HCT116 (cell line): ENCODE measurements around the gene FAM13A. TPM values are rescaled to one million over a fixed set of nuclear protein-coding genes. Genes with fewer than 3 reads are reported as not detected.

Source experiments
- ATAC-seq: fragments of 200-7000 bp; cut with Tn5 transposase; 2 replicates; pipeline ENCODE4 v1.9.1; 2020; ENCODE audit warnings: mild to moderate bottlenecking, moderate library complexity
- BruUV-seq: library from RNA; stranded (reverse); fragments of 400-500 nt; replicated peaks from 2 replicates; lab custom pipeline; 2021; lab: Mats Ljungman, UMichigan
- CTCF ChIA-PET: fragments of 300-600 bp; sonication (Branson Sonifier 250); formaldehyde crosslinking; loops from one replicate; lab custom pipeline; 2021; ENCODE audit warnings: antibody characterized with exemption; lab: Charles Lee
- POLR2A ChIA-PET: fragments of 300-600, 350-600 bp; sonication (Branson Sonifier 250); formaldehyde crosslinking; loops from one replicate; lab custom pipeline; 2021; ENCODE audit warnings: antibody characterized with exemption; lab: Charles Lee
- RAD21 ChIA-PET, 2 experiments: fragments of 300-600 bp; sonication (Branson Sonifier 250); formaldehyde crosslinking; loops; one replicate each; lab custom pipeline; 2023; ENCODE audit warnings: low total read pairs in 2 of 2; ENCODE audit not compliant: uncharacterized antibody in 2 of 2, unreplicated experiment in 2 of 2, low non-redundant PET in 1 of 2; lab: Charles Lee
- DNase-seq: peaks from one replicate; pipeline ENCODE4 v3.0.0-alpha.2; 2010; ENCODE audit warnings: low read depth, low spot score
- H2AFZ ChIP-seq: fragments of 200-600 bp; shearing (Covaris generic), sonication (generic); 2 replicates; pipeline ENCODE4 v1.6.1; 2017; ENCODE audit warnings: low read depth, mixed run types, mixed read lengths, antibody characterized with exemption, low read length; ENCODE audit not compliant: poor library complexity, severe bottlenecking
- H3K27ac ChIP-seq: 2 replicates; pipeline ENCODE4 v1.5.1; 2012; ENCODE audit warnings: low read depth, low read length
- H3K27me3 ChIP-seq: fragments of 200-600 bp; sonication (generic); 2 replicates; pipeline ENCODE4 v1.6.1; 2016; ENCODE audit warnings: mixed run types, low read length, mixed read lengths; ENCODE audit not compliant: insufficient read depth
- H3K36me3 ChIP-seq, 2 experiments: fragments of 200-500 bp in 1 of 2; fragments of 200-600 bp in 1 of 2; sonication (Bioruptor generic) in 1 of 2; sonication (generic) in 1 of 2; 2 replicates each; pipeline versions ENCODE4 v1.5.1 to v1.6.1; 2014 to 2016; ENCODE audit warnings: low read length in 2 of 2, inconsistent platforms in 1 of 2, mixed read lengths in 1 of 2, mixed run types in 1 of 2; ENCODE audit not compliant: insufficient read depth in 2 of 2, control insufficient read depth in 1 of 2
- H3K4me1 ChIP-seq, 2 experiments: fragments of 200-600 bp in 1 of 2; sonication (generic) in 1 of 2; 2 replicates each; pipeline versions ENCODE4 v1.5.1 to v1.6.1; 2012 to 2017; ENCODE audit warnings: low read length in 2 of 2, inconsistent platforms in 1 of 2, mild to moderate bottlenecking in 1 of 2, mixed read lengths in 1 of 2, mixed run types in 1 of 2, moderate library complexity in 1 of 2; ENCODE audit not compliant: insufficient read depth in 2 of 2, control insufficient read depth in 1 of 2
- H3K4me2 ChIP-seq: fragments of 200-600 bp; sonication (generic); 2 replicates; pipeline ENCODE4 v1.6.1; 2017; ENCODE audit warnings: mixed run types, low read length, mixed read lengths
- H3K4me3 ChIP-seq, 2 experiments: fragments of 200-600 bp in 1 of 2; sonication (generic) in 1 of 2; replicated peaks in 1 of 2; 2 replicates each; pipeline ENCODE4 v1.5.1; 2011 to 2016; ENCODE audit warnings: low read length in 2 of 2, control low read depth in 1 of 2, low read depth in 1 of 2, mild to moderate bottlenecking in 1 of 2, mixed read lengths in 1 of 2, mixed run types in 1 of 2
- H3K79me2 ChIP-seq: fragments of 200-600 bp; sonication (generic); 2 replicates; pipeline ENCODE4 v1.6.1; 2017; ENCODE audit warnings: mild to moderate bottlenecking, mixed run types, low read length, moderate library complexity, mixed read lengths; ENCODE audit not compliant: insufficient read depth
- H3K9ac ChIP-seq: fragments of 200-600 bp; sonication (generic); 2 replicates; pipeline ENCODE4 v1.6.1; 2016; ENCODE audit warnings: low read length, mixed read lengths
- H3K9me2 ChIP-seq: fragments of 200-600 bp; sonication (generic), shearing (Covaris generic); 2 replicates; pipeline ENCODE4 v1.6.1; 2017; ENCODE audit warnings: mixed run types, mild to moderate bottlenecking, moderate library complexity; ENCODE audit not compliant: insufficient read depth
- H3K9me3 ChIP-seq, 2 experiments: fragments of 200-500 bp in 1 of 2; fragments of 200-600 bp in 1 of 2; sonication (Bioruptor generic) in 1 of 2; sonication (generic) in 1 of 2; 2 replicates each; pipeline ENCODE4 v1.6.1; 2014 to 2017; ENCODE audit warnings: low read length in 2 of 2, mixed read lengths in 2 of 2, inconsistent platforms in 1 of 2, low read depth in 1 of 2, mild to moderate bottlenecking in 1 of 2, mixed run types in 1 of 2, moderate library complexity in 1 of 2; ENCODE audit not compliant: control insufficient read depth in 1 of 2, insufficient read depth in 1 of 2
- H4K20me1 ChIP-seq: fragments of 200-600 bp; sonication (generic), shearing (Covaris generic); 2 replicates; pipeline ENCODE4 v1.6.1; 2017; ENCODE audit warnings: mixed run types, mild to moderate bottlenecking, moderate library complexity; ENCODE audit not compliant: insufficient read depth
- ATF3 ChIP-seq: IDR thresholded peaks from 2 replicates; pipeline ENCODE4 v1.6.1; 2012
- CBX3 ChIP-seq: IDR thresholded peaks from 2 replicates; pipeline ENCODE4 v1.6.1; 2012; ENCODE audit warnings: low read depth
- CEBPB ChIP-seq: IDR thresholded peaks from 2 replicates; pipeline ENCODE4 v1.6.1; 2012; ENCODE audit warnings: low read depth
- CTCF ChIP-seq, 3 experiments: fragments of 200-600 bp in 1 of 3; sonication (generic) in 1 of 3; IDR thresholded peaks in 2 of 3; conservative IDR thresholded peaks in 1 of 3; 2 replicates each; pipeline ENCODE4 v1.5.1; 2012 to 2017; ENCODE audit warnings: low read depth in 2 of 3, low read length in 2 of 3, antibody characterized with exemption in 1 of 3, borderline replicate concordance in 1 of 3, control low read depth in 1 of 3, mild to moderate bottlenecking in 1 of 3, mixed read lengths in 1 of 3, mixed run types in 1 of 3, moderate library complexity in 1 of 3; ENCODE audit not compliant: insufficient read depth in 1 of 3
- EGR1 ChIP-seq: IDR thresholded peaks from 2 replicates; pipeline ENCODE4 v1.6.1; 2012; ENCODE audit warnings: low read depth
- ELF1 ChIP-seq: IDR thresholded peaks from 2 replicates; pipeline ENCODE4 v1.6.1; 2012; ENCODE audit warnings: low read depth, borderline replicate concordance
- EZH2 ChIP-seq: fragments of 200-600 bp; sonication (generic); IDR thresholded peaks from 2 replicates; pipeline ENCODE4 v1.6.1; 2017; ENCODE audit warnings: antibody characterized with exemption, mixed run types
- EZH2phosphoT487 ChIP-seq: fragments of 200-600 bp; IDR thresholded peaks from 2 replicates; pipeline ENCODE4 v1.6.1; 2018; ENCODE audit warnings: antibody characterized with exemption, borderline replicate concordance
- MAX ChIP-seq: IDR thresholded peaks from 2 replicates; pipeline ENCODE4 v1.6.1; 2012
- RAD21 ChIP-seq: IDR thresholded peaks from 2 replicates; pipeline ENCODE4 v1.6.1; 2012; ENCODE audit warnings: low read depth, mild to moderate bottlenecking
- TCF7L2 ChIP-seq: IDR thresholded peaks from 2 replicates; pipeline ENCODE4 v1.7.0; 2011; ENCODE audit warnings: borderline replicate concordance, inconsistent platforms; ENCODE audit not compliant: insufficient read depth, insufficient read length; ENCODE audit errors: extremely low read depth
- YY1 ChIP-seq: IDR thresholded peaks from 2 replicates; pipeline ENCODE4 v1.6.1; 2011; ENCODE audit warnings: low read length, low read depth, moderate library complexity, mild to moderate bottlenecking; ENCODE audit not compliant: insufficient replicate concordance; ENCODE audit errors: extremely low read depth
- ZBTB33 ChIP-seq: IDR thresholded peaks from 2 replicates; pipeline ENCODE4 v1.6.1; 2011; ENCODE audit warnings: mild to moderate bottlenecking, low read length, moderate library complexity; ENCODE audit not compliant: insufficient replicate concordance; ENCODE audit errors: extremely low read depth
- intact Hi-C: fragments of 100-400 bp; cut with micrococcal nuclease; formaldehyde crosslinking; loops from 2 replicates; pipeline ENCODE4 v1.10.0; 2022
- total RNA-seq: library from RNA; stranded (reverse); gene quantifications from one replicate; pipeline ENCODE4 v1.2.1, GENCODE V29; 2021; ENCODE audit not compliant: unreplicated experiment

The FAM13A gene
- total RNA-seq, 1 experiment from 2014 or later = 17.2 TPM

- ChIA-PET RAD21 (no interaction called here), POLR2A (no interaction called here), CTCF (no interaction called here)
- no TSS peak for BruUV-seq
- H3K9me2 ChIP-seq = no peaks in the 10 kb centered on the region
- H4K20me1 ChIP-seq = no peaks in the 10 kb centered on the region
- H3K4me3 ChIP-seq = no peak overlapping the region
- intact Hi-C loops = no loop called here
- no peak for ATAC-seq
- H3K4me1 ChIP-seq = no peaks in the 10 kb centered on the region
- H2AFZ ChIP-seq = no peak overlapping the region
- H3K27ac ChIP-seq = no peak overlapping the region
- no peaks in the 10 kb centered on the region for H3K79me2 ChIP-seq
- H3K27me3 ChIP-seq = no peaks in the 10 kb centered on the region
- no peak overlapping the region for H3K4me2 ChIP-seq
- H3K9me3 ChIP-seq = no peaks in the 10 kb centered on the region
- no peak for DNase-seq
- no peak overlapping the region for H3K9ac ChIP-seq
- peaks cover 0 to 5% of the 10 kb centered on the region in 2 experiments; a peak in 1 of 4 replicates for H3K36me3 ChIP-seq
- TF ChIP-seq EZH2phosphoT487 (no peak), RAD21 (no peak), ZBTB33 (no peak)
Observed at GRCh38 chr4:88747351-88747750, 309.6 kb downstream of the FAM13A start.

- no peak for ATAC-seq
- Histone ChIP-seq H3K27me3 (no peaks in the 10 kb centered on the region), H3K4me1 (no peaks in the 10 kb centered on the region)
- TF ChIP-seq EGR1 = no peak
- TF ChIP-seq ATF3 = no peak
- no peak for TF ChIP-seq EZH2phosphoT487
- TF ChIP-seq CTCF (IDR thresholded peaks at IDR 0.05 in 2 of 3, conservative IDR thresholded peaks at IDR 0.05 in 1 of 3; ENCODE audit: borderline replicate concordance in 1 of 3, insufficient read depth in 1 of 3, low read depth in 2 of 3, low read length in 2 of 3) = no peak
- TF ChIP-seq RAD21 = no peak
- no peak for TF ChIP-seq TCF7L2
- TF ChIP-seq EZH2 = no peak
- no peak for TF ChIP-seq MAX
- no peak for TF ChIP-seq CEBPB
- TF ChIP-seq YY1 = no peak
- TF ChIP-seq CBX3 = no peak
- TF ChIP-seq ELF1 = no peak
- TF ChIP-seq, all 23 proteins: peak for 0
- no peak for DNase-seq
- no peaks in the 10 kb centered on the region for H4K20me1 ChIP-seq
- H3K9ac ChIP-seq = no peak overlapping the region
- peaks cover 0 to 5% of the 10 kb centered on the region in 2 experiments; a peak in 1 of 4 replicates for H3K36me3 ChIP-seq
- no peak overlapping the region for H2AFZ ChIP-seq
- BruUV-seq = no TSS peak
- H3K4me2 ChIP-seq = no peak overlapping the region
- no peak overlapping the region for H3K4me3 ChIP-seq
- H3K9me2 ChIP-seq = no peaks in the 10 kb centered on the region
- no peak overlapping the region for H3K27ac ChIP-seq
- RAD21 ChIA-PET = no interaction called here
- CTCF ChIA-PET = no interaction called here
- POLR2A ChIA-PET = no interaction called here
- H3K79me2 ChIP-seq = no peaks in the 10 kb centered on the region
- no peaks in the 10 kb centered on the region for H3K9me3 ChIP-seq
- intact Hi-C loops = no loop called here
Observed at GRCh38 chr4:88746206-88746605, 310.8 kb downstream of the FAM13A start.
